GM21717 (cell line): ENCODE measurements around the gene ZNF839.
A peak's percentile ranks its signal among the peaks of the same experiment; 100 is the strongest.
"Not testable (repeated sequence)": the region's sequence is repeated elsewhere in the genome, so short reads cannot be mapped to it uniquely, and the experiment has no call there.

ENCODE experiments used
- ATAC-seq: cut with Tn5 transposase; IDR thresholded peaks from one replicate; pipeline ENCODE4 v1.9.1; 2021; ENCODE audit warnings: mild to moderate bottlenecking, moderate library complexity; ENCODE audit not compliant: unreplicated experiment

ZNF839 gene

DNA sequence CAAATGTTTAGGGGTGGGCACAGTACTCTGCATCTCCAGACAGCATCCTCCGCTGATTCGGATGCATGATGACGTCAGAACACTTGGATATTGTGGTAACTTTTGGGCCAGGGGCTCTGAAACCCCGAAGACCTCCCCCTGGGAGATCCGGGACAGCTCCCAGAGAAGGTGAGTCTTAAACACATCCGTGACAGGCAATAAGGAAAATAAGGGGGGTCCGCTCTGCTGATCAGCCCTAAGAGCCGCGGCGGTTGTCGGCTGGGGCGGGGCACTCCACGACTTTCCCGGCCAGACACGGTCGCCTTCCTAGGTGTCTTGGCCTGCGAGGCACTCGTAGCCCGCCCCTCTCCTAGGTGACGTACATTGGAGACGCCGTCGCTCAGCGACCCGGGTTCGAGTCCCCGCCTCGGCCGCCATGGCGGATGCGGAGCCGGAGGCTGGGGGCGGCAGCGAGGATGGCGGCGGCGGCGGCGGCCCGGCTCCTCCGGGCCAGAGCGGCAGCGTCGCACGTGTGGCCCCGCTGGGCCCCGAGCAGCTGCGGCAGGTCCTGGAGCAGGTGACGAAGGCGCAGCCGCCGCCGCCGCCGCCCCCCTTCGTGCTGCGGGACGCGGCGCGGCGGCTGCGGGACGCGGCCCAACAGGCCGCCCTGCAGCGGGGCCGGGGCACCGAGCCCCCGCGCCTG is at the start of gene ZNF839:
Gene ZNF839, plus strand, starts transcription at position 396 of the 682 bp plus-strand sequence. Its CDS starts 20 bp downstream, at position 416.
- peak; percentile 62 for ATAC-seq

DNA sequence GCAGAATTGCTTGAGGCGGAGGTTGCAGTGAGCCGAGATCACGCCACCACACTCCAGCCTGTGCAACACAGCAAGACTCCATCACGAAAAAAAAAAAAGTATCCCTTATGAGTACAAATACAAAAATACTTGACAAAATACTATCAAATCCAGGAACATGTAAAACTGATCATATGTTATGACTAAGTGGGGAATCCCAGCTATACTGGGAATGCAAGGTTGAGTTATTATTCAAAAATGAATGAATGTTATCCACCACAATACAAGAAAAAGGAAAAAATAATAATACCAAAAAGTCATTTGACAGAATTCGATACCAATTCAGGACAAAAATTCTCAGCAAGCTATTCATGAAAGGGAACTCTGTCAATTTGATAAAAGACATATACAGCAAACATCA is 47.2 kb upstream of the ZNF839 start:
- ATAC-seq: no peak

DNA sequence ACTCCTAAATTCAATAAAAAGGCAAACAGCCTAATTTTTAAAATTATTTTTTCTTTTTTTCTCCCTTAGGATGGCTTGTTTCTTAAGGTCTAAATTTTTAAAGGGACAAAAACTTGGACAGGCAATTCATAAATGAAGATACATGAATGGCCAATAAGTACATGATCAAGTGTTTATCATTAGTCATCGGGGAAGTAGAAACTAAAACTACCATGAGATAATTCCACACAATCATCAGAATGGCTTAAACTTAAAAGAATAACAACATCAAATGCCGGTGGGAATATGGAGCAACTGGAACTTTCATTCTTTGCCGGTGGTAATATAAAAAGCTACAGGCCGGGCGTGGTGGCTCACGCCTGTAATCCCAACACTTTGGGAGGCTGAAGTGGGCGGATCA is 43.7 kb upstream of the ZNF839 start:
- no peak for ATAC-seq

- no peak for ATAC-seq
Observed at GRCh38 chr14:102277874-102278630, 41.5 kb upstream of the ZNF839 start.

DNA sequence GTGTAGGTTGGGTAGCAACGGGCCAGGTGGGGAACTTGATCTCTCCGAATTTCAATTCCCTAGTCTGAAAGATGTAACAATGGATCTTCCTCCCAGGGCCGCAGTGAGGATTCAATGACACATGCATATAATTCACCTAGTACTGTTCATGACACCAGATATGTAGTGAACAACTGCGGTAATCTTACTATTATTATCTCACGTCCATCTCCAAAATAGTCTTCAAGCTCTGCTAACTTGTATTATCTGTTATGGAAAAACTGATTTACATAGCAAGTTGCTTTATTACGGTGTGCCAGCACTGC is 41.0 kb upstream of the ZNF839 start:
- no peak for ATAC-seq

- no peak for ATAC-seq
Observed at GRCh38 chr14:102279282-102279681, 40.3 kb upstream of the ZNF839 start.

GRCh38 chr14:102279688-102280348 is 39.7 kb upstream of the ZNF839 start:
- no peak for ATAC-seq

- no peak for ATAC-seq
Observed at GRCh38 chr14:102280376-102280962, 39.1 kb upstream of the ZNF839 start.

DNA sequence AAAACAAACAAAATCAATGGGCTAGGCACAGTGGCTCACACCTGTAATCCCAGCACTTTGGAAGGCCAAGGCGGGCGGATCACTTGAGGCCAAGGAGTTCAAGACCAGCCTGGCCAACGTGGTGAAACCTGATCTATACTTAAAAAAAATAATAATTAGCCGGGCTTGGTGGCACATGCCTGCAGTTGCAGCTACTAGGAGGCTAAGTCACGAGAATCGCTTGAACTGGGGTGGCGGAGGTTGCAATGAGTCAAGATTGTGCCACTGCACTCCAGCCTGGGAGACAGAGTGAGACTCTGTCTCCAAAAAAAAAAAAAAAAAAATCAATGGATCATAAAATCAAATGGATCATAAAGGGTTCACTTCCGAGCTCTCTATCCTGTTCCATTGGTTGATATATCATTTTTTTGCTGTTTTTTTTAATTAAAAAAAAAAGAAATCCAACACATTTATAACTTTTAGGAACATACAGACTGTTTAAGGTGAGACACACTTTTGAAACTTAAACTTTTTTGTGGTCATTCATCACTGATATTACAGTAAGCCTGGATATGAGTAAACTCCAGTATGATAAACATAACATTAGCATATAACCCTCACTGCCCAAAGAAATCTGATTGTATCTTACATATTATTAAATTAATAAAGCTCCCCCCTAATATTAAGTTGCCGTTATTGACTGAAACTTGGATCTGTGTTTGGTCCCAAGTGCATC is 36.6 kb upstream of the ZNF839 start:
- no peak for ATAC-seq

- ATAC-seq: no peak
Observed at GRCh38 chr14:102283631-102284129, 35.9 kb upstream of the ZNF839 start.

DNA sequence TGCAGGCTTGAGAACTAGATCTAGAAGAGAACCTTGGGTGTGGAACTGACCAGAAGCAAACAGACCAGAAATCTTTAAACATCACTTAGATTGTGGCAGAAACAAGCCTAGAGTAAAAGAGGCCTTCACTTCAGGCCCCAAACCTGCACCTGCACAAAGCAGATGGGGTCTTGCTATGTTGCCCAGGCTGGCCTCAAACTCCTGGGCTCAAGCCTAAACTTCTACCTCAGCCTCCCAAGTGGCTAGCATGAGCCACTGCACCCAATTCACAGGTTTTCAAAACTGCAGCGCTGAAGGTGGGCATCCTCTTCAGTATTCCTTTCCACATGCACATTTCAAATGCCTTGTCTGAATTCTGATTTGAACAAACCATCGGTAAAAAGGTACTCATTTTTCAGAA is 34.4 kb upstream of the ZNF839 start:
- no peak for ATAC-seq

DNA sequence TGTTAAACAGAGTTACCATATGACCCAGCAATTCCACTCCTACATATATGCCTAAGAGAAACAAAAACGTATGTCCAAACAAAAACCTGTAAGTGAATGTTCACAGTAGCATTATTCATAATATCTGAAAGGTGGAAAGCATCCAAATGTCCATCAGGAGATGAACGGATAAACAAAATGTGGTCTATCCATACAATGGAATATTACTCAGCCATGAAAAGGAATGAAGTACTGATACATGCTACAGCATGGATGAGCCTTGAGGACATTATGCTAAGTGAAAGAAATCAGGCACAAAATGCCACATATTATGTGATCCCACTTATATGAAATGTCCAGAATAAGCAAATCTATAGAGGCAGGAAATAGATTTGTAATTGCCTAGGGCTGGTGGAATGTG is 31.4 kb upstream of the ZNF839 start:
- no peak for ATAC-seq

- ATAC-seq: no peak
Observed at GRCh38 chr14:102292441-102292840, 27.1 kb upstream of the ZNF839 start.

GRCh38 chr14:102293781-102294180 is 25.8 kb upstream of the ZNF839 start:
- no peak for ATAC-seq

GRCh38 chr14:102295270-102295669 is 24.3 kb upstream of the ZNF839 start:
- no peak for ATAC-seq

DNA sequence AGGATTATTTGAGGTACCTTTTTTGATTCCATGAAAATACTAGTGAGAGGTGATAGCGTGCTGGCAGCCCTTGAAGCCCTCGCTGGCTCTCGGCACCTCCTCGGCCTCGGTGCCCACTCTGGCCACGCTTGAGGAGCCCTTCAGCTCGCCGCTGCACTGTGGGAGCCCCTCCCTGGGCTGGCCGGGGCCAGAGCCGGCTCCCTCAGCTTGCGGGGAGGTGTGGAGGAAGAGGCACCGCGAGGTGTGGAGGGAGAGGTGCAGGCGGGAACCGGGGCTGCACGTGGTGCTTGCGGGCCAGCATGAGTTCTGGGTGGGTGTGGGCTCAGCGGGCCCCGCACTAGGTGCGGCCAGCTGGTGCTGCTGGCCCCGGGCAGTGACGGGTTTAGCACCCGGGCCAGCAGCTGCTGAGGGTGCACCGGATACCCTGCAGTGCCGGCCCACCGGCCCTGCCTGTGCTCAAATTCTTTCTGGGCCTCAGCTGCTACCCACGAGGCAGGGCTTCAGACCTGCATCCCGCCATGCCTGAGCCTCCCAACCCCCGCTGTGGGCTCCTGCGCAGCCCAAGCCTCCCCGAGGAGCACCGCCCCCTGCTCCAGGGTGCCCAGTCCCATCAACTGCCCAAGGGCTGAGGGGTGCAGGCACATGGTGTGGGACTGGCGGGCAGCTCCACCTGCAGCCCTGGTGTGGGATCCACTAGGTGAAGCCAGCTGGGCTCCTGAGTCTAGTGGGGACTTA is 21.9 kb upstream of the ZNF839 start:
- ATAC-seq: no peak

GRCh38 chr14:102298303-102299070 is 21.1 kb upstream of the ZNF839 start:
- not testable (repeated sequence) for ATAC-seq

DNA sequence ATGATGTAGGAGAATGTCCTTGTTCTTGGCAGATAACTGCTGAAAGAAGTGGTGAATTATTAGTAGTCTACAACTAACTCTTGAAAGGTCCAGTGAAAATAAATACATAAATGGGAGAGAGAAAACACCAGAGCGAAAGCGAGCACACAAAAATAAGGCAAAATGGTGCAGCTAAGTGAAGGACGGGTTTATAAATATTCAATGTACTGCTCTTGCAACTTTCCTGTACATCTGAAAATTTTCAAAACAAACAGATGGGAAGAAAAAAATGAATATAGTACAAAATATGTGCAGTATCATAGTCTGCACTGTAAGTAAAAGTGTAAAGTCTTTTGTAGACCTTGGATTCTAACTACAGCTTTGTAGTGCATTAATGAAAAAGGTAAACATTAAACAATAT is 15.9 kb upstream of the ZNF839 start:
- ATAC-seq: no peak
